Measurements from ENCODE around the gene CDCA4.
"Not testable (repeated sequence)": the region's sequence is repeated elsewhere in the genome, so short reads cannot be mapped to it uniquely, and the experiment has no call there.

The CDCA4 gene

DNA sequence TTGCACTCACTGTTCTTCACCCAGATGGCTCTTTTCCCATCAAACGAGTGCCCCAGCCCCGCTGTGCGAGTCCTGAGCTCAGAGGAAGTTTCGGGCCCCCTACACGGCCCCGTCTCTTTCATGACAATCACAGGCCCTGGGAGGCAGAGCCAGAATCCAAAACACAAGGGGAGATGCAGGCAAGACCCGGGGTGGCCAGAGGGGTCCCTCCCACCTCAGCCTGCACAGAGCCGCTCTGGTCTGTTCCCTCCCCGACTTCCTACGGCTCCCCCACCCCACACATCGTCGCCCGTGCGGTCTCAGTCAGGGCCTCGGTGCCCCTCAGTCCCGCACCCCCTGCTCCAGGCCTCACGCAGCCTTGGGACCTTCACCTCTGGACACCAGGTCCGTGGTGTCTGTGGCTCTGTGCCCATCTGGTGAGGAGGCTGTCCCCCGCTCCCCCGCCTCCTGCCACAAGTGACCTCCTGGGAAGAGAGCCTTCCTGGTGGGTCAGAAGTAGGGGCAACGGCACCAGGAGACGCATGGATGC lies 35.5 kb upstream of the CDCA4 start:
- no peak for DNase-seq

DNA sequence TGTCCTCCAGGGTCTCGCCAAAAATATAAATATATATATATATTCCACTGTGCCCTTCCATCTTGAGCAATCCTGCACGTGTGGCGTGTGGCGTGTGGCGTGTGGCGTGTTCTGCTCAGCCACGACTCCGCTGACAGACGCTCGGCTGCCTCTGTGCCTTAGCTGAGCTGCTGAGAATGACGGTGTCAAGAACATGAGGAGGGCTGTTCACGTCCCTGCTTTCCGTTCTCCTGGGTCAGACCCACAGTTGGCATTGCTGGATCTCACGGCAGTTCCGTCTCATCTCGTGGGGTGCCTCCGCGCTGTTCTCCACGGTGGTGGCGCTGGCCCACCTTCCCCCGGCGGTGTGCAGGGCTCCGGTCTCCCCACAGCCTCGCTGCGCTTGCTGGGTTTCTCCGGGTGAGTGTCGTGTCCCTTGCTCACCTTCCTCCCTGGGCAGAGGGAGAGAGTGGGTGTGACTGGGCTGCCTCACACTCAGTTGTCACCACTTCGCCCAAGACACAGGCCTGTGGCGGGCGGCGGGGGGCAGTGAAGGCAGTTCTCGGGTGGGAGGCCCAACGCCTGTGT lies 34.9 kb upstream of the CDCA4 start:
- DNase-seq, result no peak

DNA sequence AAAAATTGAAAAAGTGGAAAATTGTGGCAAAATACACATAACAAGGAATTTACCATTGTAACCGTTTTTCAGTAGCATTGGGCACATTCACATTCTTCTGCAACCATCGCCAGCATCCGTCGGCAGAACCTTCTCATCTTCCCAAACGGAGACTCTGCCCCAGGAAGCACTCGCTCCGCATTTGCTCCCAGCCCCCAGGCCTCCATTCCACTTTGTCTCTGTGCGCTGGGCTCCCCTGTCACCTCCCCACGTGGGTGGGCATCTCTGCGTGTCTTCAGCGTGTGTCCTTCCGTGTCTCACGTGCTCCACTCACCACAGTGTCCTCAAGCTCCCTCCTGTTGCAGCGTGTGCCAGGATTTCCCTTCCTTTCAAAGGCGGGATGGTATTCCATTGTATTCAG lies 34.5 kb upstream of the CDCA4 start:
- DNase-seq, result no peak

DNA sequence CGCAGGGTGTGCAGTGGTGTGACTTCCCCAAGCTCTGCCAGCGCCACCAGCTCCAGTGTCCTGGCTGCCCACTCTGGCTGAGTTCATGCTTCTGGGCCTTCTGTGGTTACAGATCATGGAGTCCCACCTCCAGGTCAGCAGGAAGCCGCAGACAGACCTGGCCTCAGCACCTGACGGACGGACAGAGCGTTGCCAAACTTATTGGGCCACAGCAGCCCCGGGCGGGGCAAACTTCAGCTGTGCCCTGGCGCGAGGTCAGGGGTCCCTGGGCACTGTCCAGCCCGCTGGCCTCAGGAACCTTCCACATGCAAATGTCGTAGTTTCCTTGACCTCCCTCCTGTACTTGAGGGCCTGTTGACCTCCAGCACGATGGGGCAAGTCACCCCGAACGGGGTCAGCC lies 33.1 kb upstream of the CDCA4 start:
- no peak for DNase-seq

DNA sequence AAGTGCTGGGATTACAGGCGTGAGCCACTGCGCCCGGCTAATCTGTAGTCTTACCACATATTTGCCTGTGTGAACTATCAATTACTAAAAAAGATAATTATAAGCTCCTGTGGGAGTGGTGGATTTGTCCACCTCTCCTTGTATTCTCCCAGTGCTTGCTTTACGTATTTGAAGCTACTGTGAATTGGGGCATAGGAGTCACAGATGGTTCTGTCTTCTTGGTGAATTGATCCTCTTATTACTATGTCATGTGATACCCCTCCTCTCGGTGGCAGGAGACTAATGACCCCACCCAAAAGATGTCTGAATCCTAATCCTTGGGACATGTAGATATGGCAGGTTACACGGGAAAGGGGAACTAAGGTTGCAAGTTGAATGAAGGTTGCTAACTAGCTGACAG lies 32.5 kb upstream of the CDCA4 start:
- DNase-seq, result no peak

DNA sequence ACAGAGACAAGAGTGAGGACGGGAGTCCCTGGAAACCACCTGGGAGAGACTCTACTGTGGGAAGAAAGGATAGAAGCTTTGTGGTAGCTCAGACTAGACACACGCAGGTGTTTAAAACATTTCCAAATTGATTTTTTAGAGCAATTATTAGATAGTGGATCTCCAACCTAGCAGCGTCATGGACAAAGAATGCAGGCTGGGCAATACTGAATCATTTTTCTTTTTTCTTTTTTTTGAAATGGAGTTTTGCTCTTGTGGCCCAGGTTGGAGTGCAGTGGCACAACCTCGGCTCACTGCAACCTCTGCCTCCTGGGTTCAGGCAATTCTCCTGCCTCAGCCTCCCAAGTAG lies 31.2 kb upstream of the CDCA4 start:
- no peak for DNase-seq

DNA sequence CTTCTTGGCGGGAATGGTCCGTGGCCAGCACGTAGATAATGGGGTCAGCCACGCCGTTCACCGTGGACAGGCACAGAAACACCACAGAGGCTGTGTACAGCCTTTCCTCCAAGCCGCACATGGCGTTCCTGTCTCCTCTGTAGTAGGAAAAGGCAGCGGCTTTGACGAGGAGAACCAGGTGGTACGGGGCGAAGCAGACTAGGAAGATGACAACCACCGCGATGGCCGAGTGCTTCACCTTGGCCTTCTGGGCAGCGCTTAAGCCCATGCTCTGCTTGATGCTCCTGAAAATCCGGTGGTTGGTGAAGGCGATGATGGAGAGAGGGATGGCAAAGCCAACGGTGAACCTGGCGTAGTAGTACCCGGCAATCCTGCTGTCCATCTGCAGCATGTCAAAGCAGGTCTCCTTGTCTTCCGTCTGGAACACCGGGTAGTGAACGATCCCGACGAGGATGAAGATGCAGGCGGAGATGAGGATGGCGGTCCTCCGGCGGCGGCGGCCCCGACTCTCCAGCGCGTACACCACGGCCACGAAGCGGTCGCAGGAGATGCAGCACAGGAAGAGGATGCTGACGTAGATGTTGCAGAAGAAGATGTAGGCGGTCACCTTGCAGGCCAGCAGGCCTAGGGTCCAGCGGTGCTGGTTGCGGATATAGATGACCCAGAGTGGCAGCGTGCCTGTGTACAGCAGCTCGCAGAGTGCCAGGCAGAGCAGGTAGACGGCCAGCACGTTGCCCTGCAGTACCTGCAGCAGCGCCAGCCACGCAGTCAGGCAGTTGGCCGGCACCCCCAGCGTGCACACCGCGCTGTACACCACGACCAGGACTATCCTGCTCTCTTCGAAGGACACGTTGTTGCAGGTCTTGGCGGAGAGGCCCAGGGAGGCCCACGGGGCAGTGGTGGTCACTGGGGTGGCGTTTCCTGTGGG lies 30.6 kb upstream of the CDCA4 start:
- no peak for DNase-seq

DNA sequence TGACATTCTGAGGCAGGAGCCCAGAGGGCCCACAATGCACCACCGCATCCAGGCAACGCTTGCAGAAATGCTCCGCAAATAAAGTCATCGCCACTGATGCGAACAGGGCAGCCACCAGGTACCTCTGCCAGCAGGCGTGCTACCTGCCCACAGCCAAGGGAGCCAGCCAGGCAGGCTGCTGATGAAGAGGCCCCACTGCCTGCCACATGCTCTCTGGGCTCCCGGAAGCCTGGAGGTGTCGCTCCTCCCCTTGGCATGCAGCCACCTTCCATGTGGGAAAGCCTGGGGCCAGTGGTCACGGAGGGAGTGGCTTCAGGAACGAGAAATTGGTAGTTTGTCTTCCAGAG lies 29.6 kb upstream of the CDCA4 start:
- DNase-seq, result no peak

DNA sequence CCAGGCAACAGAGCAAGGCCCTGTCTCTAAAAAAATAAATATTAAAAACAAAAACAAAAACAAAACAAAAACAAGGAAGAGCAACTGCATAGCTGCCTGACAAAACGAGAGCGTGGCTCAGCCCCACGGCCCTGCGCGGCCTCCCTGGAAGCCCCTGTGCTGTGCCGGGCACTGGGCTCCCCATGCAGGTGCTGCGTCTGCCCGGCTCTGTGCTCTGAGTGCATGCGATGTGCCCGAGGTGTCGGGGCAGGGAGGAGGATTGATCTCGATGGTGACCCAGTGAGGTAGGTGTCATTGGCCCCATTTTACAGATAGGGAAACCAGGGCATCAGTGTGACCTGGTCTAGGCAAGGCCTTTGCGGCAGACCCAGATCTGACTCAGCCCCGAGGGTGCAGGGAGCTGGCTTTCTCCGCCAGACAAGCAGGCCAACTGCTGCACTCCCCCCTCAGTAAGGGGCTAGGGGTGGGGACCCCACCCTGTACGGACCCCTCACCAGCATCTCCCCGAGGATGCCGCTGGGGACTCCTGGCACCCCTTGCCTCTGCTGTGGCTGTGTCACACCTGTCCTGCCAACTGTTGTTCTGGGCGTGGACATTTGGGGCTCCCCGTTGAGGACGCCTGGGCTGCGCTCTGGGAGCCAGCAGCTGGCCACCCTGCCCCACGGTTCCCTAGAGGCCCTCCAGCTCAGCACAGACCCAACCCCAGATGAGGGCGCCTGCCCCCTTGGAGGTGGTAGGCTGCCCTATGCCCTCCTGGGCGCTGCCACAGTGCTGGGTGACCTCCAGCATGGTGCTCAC lies 29.1 kb upstream of the CDCA4 start:
- DNase-seq, result no peak

DNA sequence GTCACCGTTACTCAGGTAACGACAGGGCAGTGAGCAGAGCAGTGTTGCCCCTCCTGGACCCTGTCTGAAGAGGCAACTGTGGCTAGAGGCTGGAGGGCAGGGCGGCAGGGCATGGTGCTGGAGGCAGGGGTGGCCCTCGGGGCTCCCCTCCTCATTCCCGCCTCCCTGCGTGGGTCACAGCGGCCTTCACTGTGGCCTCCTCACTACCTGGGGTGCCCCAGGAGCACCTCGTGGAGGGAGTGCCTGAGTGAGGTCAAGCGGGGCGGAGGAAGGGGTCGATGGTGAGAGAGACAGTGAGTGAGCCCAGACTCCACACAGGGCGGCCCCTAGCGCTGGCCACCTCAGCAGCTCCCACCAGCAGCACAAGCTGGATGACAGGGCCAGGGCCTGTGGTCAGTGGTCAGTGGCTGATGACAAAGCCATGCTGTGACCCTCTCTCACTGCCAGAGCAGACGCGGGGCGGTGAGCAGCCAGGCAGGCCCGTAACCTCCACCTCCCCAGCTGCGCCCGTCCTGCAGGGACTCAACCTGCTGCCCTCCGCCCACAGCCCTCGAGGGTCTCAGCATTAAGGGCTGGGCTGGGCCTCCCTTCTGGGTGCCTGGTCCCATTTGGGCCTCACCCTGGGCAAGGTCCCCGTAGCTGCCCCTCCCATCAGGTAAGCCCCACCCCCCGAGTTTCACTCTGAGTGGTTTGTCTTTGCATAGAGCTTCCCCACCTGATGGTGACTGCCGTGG lies 26.6 kb upstream of the CDCA4 start:
- peak in 1 of 2 donors; percentile 33 for DNase-seq

DNA sequence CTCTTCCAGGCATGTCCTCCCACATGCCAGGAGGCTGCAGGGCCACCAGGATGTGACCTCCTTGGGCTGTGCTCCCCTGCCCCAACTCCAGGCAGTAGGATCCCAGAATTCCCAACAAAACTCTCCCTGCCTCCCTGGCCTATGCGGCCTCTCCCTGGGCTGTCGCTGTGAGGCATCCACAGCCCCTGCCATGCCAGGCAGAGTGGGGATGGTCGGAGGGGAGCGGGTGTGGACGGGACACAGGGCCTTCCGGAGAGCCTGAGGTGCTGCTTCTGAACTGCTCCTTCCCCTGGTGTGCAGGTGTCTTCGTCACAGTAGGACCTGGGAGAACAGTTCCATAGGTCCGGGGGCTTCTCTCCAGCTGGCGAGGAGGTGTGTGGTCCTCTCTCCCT lies 26.0 kb upstream of the CDCA4 start:
- DNase-seq, result no peak

DNA sequence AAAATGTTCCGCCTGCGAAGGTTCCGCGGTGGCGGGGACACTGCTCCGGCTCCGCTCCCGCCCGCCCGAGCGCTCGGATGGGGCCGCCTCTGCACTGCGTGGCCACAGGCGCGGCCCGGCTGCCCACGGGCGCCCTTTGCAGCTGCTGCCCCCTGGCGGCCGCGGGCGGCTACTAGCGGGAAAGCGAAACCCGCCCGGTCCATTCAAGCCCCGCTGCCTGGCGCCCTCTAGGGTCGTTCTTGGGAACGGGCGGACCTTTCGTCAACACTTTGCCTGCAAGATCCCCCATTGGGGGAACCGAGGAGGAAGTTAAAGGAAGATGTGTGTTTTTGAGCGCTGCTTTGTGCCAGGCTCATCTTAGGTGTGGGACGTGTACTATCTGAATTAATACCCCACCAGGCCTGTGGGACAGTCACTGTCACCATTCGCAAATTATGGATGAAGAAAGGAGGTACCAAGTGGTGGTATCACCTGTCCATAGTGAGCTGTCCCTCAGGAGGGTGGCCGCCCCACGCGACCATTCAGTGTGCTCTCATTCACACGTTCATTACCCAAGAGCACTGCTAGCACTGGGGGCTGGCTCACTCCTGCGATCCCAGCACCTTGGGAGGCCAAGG lies 24.9 kb upstream of the CDCA4 start:
- peak; percentile 96 to 97 for DNase-seq

DNA sequence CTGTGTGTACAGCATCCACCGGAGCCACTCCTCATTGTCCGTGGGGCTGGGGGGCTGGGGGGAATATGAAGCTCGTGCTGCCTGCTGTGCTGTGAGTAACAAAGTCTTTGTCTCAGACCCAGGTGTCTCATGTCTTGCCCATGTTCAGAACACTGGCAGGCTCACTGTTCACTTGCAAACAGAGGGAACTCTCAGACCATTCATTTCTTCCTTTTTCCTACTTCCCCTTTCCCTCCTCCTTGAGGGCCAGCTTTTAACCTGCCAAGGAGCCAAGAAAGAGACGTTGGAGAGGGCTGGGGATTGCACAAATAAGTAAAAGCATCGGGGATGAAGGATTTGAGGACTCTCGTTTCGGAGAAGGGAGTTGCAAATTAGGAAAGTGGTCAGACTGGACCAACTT lies 22.8 kb upstream of the CDCA4 start:
- no peak for DNase-seq

DNA sequence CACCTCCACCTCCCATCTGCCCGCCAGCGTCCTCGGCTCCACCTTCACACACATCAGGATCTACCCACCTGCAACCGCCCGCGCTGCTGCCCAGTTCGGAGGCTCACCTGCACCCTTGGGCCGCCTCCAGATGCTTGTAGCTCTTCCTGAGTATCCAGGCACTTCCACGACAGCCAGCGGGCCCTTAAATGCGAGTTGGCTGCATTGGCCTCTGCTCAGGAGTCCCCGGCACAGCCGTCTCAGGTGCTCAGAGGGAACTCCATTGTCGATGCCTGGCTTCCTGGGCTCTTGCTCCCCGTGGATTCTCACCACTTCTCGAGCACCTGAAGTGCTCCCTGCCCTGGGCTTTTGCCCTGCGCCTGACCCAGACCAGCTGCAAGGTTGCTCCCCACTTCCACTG lies 21.9 kb upstream of the CDCA4 start:
- DNase-seq, result no peak

DNA sequence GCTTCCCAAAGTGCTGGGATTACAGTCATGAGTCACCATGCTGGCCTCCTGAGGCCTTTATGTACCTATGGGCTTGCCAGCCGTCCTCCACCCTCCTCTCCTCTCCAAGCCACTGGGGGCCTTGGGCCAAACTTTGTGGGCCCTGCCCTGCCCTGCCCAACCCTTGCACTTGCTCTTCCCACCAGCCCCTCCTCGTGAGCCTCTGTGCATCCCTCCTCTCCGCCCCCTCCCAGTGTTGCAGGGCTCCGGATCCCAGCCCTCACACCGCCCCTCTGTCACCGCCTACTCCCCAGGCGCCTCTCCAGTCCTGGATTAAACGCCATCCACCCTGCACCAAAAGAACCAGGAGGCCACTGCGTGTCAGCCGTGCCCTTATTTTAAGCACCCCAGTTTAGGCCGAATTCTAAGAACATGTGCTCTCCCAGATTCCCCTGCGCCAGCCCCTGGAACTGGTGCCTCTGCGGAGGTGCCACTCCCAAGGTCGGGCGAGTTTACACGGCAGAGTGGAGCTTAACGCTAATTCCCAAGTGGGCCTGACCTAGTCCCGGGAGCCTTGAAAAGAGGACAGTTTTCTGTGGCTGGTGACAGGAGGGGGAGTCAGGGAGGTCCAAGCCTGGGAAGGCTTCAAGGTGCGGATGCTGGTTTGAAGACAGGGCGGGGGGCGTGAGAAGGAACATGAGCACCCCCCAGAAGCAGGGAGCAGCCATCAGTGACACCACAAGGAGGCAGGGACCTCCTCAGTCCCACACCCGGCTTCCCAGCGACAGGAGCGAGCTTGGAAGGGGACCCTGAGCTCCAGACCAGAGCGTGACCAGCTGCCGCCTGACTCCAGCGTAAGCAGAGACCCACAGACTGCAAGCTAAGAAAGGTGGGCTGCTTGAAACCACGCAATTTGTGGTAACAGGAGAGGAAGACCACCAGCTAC lies 21.2 kb upstream of the CDCA4 start:
- no peak for DNase-seq

DNA sequence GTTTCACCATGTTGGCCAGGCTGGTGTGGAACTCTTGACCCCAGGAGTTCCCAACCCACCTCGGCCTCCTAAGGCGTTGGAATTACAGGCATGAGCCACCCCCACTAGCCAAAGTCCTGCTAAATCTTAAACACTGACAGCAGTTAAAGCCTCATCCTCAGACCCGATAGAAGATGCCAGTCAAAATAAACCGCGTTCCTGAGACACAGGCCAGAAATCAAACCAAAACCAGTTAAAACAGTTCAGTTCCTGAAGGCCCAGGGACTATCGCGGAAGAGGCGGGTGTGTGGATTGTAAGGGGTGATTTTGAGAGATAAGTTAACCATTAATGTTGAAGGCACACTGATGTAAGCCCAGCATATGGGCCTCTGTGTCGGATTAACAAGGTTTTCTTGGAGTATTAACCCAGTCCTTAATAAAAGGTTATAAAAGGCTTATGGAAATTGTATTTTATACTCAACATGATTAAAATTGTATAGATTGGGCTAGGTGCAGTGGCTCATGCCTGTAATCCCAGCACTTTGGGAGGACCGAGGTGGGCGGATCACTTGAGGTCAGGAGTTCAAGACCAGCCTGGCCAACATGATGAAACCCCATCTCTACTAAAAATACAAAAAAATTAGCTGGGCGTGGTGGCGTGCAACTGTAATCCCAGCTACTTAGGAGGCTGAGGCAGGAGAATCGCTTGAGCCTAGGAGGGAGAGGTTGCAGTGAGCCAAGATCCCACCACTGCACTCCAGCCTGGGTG lies 18.7 kb upstream of the CDCA4 start:
- no peak for DNase-seq

DNA sequence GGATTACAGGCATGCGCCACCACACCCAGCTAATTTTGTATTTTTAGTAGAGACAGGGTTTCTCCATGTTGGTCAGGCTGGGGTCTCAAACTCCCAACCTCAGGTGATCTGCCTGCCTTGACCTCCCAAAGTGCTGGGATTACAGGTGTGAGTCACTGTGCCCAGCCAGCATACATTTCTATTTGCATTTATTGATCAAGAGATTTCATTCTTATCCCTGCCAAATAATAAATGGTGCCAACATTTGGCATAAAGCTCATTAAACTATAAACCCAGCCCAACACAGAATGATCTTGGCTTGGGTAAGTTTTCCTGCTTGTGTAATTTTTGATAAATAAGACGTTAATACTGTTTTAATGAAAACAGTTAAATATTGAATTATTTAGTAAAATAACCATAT lies 14.7 kb upstream of the CDCA4 start:
- not testable (repeated sequence) for DNase-seq

DNA sequence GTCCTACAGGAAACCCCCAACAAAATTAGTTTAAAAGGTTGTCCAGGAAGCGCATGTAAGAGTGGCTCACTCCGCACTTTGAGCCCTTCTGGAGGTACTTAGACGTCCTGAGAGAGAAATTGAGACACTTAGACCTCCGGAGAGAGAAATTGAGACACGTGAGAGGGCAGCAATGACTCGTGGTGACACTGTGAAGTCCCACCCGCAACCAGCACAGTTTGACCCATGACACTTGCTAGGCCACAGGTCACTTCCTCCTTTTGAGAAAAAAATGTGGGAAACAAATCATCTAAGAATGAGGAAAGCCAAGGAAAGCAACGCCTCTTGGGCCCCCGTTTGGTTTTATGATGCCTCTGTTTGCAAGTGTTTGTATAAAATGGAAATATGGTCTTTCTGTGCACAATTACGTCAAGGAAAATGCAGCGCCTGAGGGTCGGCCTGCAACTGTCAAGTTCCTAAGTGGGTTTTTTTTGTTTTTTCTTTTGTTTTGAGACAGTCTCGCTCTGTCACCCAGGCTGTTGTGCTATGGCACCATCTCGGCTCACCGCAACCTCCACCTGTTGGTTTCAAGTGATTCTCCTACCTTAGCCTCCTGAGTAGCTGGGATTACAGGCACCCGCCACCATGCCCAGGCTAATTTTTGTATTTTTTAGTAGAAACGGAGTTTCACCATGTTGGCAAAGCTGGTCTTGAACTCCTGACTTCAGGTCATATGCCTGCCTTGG lies 13.6 kb upstream of the CDCA4 start:
- DNase-seq, result no peak

DNA sequence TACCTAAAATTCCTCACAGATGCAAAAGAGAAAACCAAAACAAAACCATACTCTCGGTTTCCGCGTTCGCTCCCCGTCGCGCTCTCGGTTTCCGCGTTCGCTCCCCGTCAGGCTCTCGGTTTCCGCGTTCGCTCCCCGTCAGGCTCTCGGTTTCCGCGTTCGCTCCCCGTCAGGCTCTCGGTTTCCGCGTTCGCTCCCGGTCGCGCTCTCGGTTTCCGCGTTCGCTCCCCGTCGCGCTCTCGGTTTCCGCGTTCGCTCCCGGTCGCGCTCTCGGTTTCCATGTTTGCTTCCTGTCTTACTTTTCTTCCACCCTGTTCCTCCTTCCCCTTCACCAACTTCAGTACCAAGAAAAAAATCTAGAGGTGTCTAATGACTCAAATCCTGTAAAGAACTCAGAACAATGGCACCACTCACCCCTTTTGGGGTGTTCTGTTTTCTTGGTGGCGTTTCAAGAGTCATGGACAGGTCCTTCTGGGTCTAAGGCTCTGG lies 12.6 kb upstream of the CDCA4 start:
- DNase-seq, result not testable (repeated sequence)

DNA sequence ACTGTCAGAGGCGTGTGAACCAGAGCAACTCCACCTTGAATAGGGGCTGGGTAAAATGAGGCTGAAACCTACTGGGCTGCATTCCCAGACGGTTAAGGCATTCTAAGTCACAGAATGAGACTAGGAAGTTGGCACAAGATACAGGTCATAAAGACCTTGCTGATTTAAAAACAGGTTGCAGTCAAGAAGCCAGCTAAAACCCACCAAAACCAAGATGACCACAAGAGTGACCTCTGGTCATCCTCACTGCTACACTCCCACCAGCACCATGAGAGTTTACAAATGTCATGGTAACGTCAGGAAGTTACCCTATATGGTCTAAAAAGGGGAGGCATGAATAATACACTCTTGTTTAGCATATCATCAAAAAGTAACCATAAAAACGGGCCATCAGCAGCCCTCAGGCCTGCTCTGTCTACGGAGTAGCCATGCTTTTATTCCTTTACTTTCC lies 11.6 kb upstream of the CDCA4 start:
- DNase-seq, result not testable (repeated sequence)
